ENCODE measurements around the gene MRPL2. TPM values are rescaled to one million over a fixed set of nuclear protein-coding genes. Genes with fewer than 3 reads are reported as not detected.

MRPL2 gene
- total RNA-seq, 4 donors from 2014 or later, result 19.0 to 37.9 (median 27.3) TPM

- no peak for TF ChIP-seq CTCF (IDR thresholded peaks at IDR 0.05)
- no peak for TF ChIP-seq POLR2A (IDR thresholded peaks at IDR 0.05)
- WGBS, 2 donors, result 78 to 80% methylated on average over 4 of the region's 4 CpGs
- intact Hi-C loops (cut with DNase I; ENCODE audit: low total_unique reads), result no loop called here
- DNase-seq (ENCODE audit: low spot score in 2 of 2), result no peak
- no peak overlapping the region for H3K4me3 ChIP-seq (ENCODE audit: low read depth, poor library complexity, severe bottlenecking)
These were observed 38.3 kb upstream of the MRPL2 start for GRCh38 chr6:43097502-43097901.

- no peak overlapping the region for H3K4me3 ChIP-seq (ENCODE audit: low read depth, poor library complexity, severe bottlenecking)
- DNase-seq (ENCODE audit: low spot score in 2 of 2), result no peak
- WGBS, 2 donors, result 15 to 22% methylated on average over 5 of the region's 5 CpGs
- intact Hi-C loops (cut with DNase I; ENCODE audit: low total_unique reads), result no loop called here
- TF ChIP-seq POLR2A (IDR thresholded peaks at IDR 0.05), result no peak
- TF ChIP-seq CTCF (IDR thresholded peaks at IDR 0.05), result no peak
These were observed 37.9 kb upstream of the MRPL2 start for GRCh38 chr6:43097098-43097489.

- H3K4me3 ChIP-seq (ENCODE audit: low read depth, poor library complexity, severe bottlenecking), result no peak overlapping the region
- TF ChIP-seq POLR2A (IDR thresholded peaks at IDR 0.05) (no peak), CTCF (IDR thresholded peaks at IDR 0.05) (no peak)
- 25 to 30% methylated on average over 8 of the region's 8 CpGs for WGBS, 2 donors
- no peak for DNase-seq (ENCODE audit: low spot score in 2 of 2)
- intact Hi-C loops (cut with DNase I; ENCODE audit: low total_unique reads), result no loop called here
These were observed 37.3 kb upstream of the MRPL2 start for GRCh38 chr6:43096451-43097097.

- no peak for DNase-seq (ENCODE audit: low spot score in 2 of 2)
- H3K4me3 ChIP-seq (ENCODE audit: low read depth, poor library complexity, severe bottlenecking), result no peak overlapping the region
- 37 to 40% methylated on average over 7 of the region's 7 CpGs for WGBS, 2 donors
- no peak for TF ChIP-seq POLR2A (IDR thresholded peaks at IDR 0.05)
- no peak for TF ChIP-seq CTCF (IDR thresholded peaks at IDR 0.05)
- intact Hi-C loops (cut with DNase I; ENCODE audit: low total_unique reads), result no loop called here
These were observed 36.7 kb upstream of the MRPL2 start for GRCh38 chr6:43095939-43096338.

GRCh38 chr6:43093436-43094289 lies 34.4 kb upstream of the MRPL2 start:
- DNase-seq (ENCODE audit: low spot score in 2 of 2), result peak in 1 of 2 donors; percentile 59
- H3K4me3 ChIP-seq (ENCODE audit: low read depth, poor library complexity, severe bottlenecking), result no peak overlapping the region
- TF ChIP-seq POLR2A (IDR thresholded peaks at IDR 0.05), result no peak
- TF ChIP-seq CTCF (IDR thresholded peaks at IDR 0.05), result no peak
- WGBS, 2 donors, result 22 to 35% methylated on average over 9 of the region's 9 CpGs
- intact Hi-C loops (cut with DNase I; ENCODE audit: low total_unique reads), result no loop called here
